ENCODE measurements around the gene ITGA2.
A peak's percentile ranks its signal among the peaks of the same experiment; 100 is the strongest.
"Not testable (repeated sequence)": the region's sequence is repeated elsewhere in the genome, so short reads cannot be mapped to it uniquely, and the experiment has no call there.

ITGA2 gene

DNA sequence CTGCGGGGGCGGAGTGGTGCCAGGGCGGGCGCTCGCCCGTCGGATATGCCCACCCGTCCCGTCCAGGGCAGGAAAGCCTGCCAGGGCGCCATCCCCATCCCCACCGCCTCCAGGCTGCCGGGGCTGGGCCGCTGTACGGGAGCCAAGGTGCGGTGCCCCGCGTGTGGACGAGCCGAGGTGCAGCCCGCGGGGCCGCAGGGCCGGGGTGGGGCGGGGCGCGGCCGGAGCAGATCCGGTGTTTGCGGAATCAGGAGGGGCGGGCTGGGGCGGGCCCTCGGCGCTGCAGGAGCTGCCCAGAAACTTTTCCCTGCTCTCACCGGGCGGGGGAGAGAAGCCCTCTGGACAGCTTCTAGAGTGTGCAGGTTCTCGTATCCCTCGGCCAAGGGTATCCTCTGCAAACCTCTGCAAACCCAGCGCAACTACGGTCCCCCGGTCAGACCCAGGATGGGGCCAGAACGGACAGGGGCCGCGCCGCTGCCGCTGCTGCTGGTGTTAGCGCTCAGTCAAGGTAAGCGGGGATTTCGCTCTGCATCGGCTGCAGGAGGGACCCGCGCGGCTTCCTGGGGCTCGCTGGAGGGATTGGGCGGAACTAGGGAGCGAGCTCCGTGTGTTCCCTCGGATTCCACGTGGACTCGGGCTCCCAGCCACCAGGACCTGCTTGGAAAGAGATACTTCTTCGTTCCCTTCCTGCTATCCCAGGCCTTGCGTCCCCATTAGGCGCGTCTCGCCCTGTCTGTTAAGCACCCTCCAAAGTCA, at the start of gene ITGA2:
Gene ITGA2, plus strand, starts transcription at position 328 of the 756 bp plus-strand sequence. Its CDS starts 117 bp downstream, at position 445.
- DNase-seq (ENCODE audit: low read depth) = no peak

DNA sequence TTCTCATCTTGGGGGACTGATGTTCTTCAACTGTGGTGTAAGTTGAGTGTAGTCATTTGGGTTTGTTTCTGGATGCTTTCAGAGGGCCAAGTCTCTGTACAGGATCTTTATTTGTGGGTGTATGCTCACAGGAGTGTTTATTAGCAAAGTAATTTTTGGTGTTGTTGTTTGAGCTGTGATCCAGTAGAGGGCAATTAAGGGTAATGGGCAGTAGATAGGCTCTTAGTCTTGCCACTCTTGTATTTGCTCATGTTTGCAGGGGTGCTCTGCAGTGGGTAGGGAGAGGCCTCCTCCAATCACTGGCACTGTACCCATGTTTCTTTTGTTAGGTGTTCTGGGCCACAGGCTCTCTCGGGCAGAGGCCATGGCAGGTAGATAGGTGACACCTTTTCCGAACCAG, 45.9 kb upstream of the ITGA2 start:
- DNase-seq (ENCODE audit: low read depth) = no peak

DNA sequence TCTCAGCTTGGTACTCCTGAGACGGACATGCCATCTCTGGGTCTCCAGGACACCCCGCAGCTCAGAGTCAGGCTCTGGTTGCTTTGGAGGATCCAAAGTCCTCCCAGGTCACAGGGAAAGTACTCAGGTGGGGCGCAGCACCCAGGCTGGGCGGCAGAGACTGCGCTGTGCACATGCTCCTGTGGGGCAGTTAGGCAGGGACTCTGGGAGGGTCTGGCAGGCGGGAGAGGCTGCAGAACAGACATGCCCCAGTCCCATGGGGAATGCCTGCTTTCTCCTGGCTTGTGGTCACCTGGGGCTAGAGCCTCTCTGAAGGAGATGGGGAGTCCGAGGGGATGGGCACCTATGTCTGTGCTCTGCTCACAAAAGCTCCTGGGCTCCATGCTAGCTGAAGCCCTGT, 45.3 kb upstream of the ITGA2 start:
- DNase-seq (ENCODE audit: low read depth) = no peak

DNA sequence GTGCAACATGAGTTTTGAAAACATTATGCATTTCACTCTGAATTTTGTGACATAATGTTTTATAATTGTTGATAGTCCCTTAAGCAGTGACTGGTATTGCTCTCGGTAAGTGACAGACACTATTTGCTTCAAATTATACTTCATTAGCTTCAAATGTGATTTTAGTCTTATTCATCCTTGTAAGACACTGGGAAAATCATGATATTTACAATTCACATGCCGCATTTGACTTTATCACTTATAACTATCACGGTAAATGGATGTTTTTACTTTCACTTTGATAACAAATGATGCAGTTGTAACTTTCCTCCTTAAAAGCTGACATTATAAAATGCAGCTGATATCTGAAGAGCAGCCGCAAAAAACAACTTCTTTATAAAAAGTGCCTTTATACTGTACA, 44.1 kb upstream of the ITGA2 start:
- no peak for DNase-seq (ENCODE audit: low read depth)

- DNase-seq (ENCODE audit: low read depth) = no peak
Observed at GRCh38 chr5:52947208-52947607, 41.9 kb upstream of the ITGA2 start.

- no peak for DNase-seq (ENCODE audit: low read depth)
Observed at GRCh38 chr5:52947851-52948250, 41.3 kb upstream of the ITGA2 start.

DNA sequence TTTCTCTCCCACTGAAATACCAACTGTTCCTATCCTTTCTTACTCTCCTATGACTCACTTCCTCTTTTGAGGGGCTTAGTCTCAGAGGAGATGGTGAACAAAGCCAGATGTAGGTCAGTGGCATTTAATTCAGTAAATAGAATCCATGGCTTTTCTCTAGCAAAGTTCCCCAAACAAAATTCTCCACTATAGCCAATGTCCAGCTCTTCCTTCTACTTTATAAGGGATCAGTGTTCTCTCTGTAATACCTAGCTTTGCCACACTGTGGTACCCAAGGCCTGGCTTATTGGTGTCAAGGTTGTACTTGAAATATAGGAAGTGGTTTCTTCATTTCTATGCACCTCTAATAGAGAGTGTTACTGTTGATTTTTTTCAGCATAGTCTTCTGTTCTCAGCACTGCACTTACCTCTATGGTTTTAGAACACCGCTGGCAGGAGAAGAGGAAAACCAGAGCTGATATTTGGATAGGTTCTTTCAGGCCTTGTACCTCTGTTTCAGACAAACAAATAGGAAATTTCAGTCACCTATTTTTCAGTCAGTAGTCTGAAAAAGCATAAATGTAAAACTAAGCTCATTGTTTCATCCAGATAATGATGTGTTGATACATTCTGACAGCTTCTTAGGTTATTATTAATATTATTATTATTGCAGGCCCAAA, 40.6 kb upstream of the ITGA2 start:
- peak; percentile 34 for DNase-seq (ENCODE audit: low read depth)

DNA sequence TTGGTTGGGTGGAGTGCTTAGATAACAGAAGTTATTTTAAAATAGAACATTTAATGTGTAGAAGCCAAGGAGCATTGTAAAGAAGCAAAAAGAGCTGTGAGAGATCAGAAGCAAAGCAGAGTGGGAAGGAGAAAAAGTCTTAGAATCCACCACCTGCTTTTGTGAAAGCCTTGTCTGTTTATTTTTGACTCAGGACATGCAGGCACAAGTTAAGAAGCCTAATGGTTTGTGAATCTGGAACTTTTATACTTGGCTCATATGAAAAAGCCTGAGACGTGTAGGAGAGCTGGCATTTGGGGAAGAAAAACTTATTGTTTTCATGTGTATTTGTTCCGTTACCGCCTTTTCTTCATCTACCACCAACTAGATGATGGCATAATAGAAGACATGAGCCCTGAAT, 38.5 kb upstream of the ITGA2 start:
- DNase-seq (ENCODE audit: low read depth) = no peak

DNA sequence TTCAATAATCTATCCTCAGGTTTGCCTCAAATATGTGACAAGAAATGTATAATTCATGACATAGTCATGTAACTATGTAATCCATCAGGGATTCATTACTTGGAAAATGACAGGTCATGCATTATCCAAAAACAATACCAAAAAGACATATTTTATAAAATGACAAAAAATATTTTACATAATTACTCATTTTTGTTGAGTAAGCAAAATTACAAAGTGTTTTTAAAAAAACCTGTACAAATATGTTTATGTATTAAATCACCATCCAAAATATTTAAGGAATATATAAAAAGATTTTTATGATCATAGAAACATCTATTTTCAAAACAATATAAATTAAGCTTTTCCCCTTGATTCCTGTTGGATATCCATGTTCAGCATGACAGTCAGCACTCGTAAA, 36.7 kb upstream of the ITGA2 start:
- DNase-seq (ENCODE audit: low read depth) = no peak

- no peak for DNase-seq (ENCODE audit: low read depth)
Observed at GRCh38 chr5:52956014-52956413, 33.1 kb upstream of the ITGA2 start.

DNA sequence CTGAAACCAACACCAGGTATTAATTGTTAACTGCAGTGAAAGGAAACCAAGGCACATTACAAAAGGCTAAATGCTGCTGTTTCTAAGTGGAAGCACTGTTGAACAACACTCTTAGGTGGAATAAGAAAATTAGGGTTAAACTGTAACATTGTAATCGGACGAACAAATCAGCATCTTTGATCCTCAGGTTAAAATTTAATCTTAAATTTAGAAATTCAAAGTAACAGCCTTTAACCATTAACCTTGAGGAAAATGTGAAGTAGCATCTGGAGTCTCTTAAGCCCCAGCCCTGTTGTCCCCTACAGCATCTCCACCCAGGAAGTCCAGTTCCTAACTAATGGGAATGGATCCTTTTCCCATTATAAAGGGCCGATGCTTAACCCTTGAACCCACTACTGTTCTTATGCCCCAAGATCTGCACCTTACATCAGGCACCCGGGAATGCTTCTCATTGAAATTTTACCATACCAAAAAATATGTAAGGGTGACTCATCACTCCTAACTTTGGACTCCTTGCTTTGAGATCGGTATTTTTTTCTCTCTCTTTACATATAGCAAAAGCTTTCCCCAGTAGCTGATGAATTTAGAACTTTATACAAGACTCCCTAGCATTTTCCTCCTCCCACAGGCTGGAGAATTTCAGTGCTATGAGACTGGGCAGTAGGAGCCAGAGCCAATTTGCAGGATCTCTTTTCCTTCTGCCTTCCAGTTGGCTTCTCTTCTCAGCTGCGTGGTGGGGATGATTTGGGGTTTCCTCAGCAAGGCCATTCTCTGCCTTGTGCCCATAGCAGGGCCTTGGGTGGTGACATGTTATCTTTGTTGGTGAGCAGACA, 32.0 kb upstream of the ITGA2 start:
- no peak for DNase-seq (ENCODE audit: low read depth)

DNA sequence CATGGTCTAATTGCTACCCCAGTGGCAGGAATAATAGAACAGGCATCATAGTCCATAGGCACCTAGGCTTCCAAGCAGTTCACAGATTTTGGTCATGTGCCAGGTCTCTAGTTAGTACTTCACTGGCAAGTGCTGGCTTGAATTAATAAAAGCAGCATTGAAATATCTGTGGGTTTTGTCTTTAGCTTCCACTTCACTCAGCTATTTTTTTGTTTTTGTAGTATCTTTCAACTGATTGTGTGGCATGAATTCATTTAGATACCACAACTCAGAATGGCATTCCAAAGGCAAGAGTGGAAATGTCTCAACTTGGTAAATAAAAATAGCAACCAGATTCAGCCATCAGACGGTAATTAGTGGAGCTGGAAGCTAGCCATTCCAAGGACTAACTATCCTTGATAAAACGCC, 27.9 kb upstream of the ITGA2 start:
- no peak for DNase-seq (ENCODE audit: low read depth)

- no peak for DNase-seq (ENCODE audit: low read depth)
Observed at GRCh38 chr5:52963636-52964035, 25.5 kb upstream of the ITGA2 start.

- no peak for DNase-seq (ENCODE audit: low read depth)
Observed at GRCh38 chr5:52964138-52964537, 25.0 kb upstream of the ITGA2 start.

DNA sequence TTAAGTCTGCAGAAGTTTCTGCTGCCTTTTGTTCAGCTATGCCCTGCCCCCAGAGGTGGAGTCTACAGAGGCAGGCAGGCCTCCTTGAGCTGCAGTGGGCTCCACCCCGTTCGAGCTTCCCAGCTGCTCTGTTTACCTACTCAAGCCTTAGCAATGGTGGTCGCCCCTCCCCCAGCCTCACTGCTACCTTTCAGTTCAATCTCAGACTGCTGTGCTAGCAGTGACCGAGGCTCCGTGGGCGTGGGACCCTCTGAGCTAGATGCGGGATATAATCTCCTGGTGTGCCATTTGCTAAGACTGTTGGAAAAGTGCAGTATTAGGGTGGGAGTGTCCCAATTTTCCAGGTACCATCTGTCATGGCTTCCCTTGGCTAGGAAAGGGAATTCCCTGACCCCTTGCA, 13.0 kb upstream of the ITGA2 start:
- not testable (repeated sequence) for DNase-seq (ENCODE audit: low read depth)

DNA sequence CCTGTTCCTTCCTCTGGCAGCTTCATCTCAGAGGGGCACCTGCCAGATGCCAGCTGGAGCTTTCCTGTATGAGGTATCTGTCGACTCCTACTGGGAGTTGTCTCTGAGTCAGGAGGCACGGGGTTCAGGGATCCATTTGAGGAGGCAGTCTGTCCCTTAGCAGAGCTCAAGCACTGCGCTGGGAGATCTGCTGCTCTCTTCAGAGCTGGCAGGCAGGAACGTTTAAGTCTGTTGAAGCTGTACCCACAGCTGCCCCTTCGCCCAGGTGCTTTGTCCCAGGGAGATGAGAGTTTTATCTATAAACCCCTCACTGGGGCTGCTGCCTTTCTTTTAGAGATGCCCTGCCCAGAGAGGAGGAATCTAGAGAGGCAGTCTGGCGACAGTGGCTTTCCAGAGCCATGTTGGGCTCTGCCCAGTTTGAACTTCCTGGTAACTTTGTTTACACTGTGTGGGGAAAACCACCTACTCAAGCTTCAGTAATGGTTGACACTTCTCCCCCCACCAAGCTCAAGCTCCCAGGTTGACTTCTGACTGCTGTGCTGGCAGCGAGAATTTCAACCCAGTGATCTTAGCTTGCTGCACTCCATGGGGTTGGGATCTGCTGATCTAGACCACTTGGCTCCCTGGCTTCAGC, 11.8 kb upstream of the ITGA2 start:
- DNase-seq (ENCODE audit: low read depth) = no peak

DNA sequence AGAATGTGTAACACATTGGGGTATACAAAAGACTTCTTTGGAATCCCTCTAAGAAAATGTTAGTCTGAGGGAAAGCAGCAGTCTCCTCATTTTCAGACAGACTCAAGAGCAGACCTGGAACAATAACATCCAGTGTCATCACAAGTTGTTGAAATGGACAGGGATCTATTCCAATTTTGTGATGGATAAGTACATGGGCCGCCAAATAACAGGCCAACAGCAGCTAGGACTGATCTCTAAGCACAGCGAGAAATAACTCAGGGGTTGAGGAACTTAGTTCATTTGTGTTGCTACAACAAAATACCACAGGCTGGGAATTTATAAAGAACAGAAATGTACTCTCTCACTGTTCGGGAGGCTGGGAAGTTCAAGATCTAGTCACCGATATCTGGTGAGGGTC, 7.6 kb upstream of the ITGA2 start:
- DNase-seq (ENCODE audit: low read depth) = no peak

- DNase-seq (ENCODE audit: low read depth) = no peak
Observed at GRCh38 chr5:52983731-52984636, 5.2 kb upstream of the ITGA2 start.

GRCh38 chr5:52985306-52985705, 3.8 kb upstream of the ITGA2 start:
- DNase-seq (ENCODE audit: low read depth) = no peak

DNA sequence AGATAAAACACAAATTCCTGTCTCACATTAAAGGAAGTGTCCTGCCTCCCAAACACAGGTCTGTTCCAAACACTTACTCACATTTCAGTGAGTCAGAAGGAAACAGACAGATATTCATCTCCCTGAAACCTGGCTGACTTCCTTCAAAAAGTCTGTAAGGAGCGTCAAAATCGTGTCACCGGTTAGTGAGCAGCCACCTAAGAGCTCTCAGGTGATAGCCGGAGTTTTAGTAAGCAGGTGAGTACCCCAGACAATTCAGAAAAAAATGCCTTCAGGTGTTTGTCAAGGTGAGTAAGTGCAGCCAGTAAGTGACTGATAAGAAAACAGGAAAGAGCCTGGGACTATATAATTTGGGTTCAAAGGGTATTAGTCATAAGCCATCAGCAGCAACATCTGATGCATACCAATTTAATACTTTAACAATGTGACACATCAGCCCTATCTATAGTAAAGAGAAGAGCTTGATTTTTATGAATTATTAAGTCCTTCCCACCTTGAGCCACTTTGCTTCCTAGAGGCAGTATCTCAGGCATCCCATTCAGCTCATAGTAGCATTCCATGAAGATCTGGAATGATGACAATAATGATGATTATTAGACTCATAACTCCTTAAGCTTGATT, 1.3 kb upstream of the ITGA2 start:
- DNase-seq (ENCODE audit: low read depth) = no peak

Data from activated T-cell treated with anti-CD3 and anti-CD28 coated beads for 24 hours (primary cell).